Neural cell (in vitro differentiated cells): Measurements from ENCODE around the gene NDFIP1.
"Not testable (repeated sequence)": the region's sequence is repeated elsewhere in the genome, so short reads cannot be mapped to it uniquely, and the experiment has no call there.

Experiments used
- EP300 ChIP-seq: fragments of 450-650 bp; conservative IDR thresholded peaks from 2 replicates; pipeline ENCODE4 v1.6.1; 2014; ENCODE audit warnings: antibody characterized with exemption, mild to moderate bottlenecking, moderate library complexity; ENCODE audit not compliant: poor library complexity, severe bottlenecking
- POLR2AphosphoS5 ChIP-seq: IDR thresholded peaks from 2 replicates; pipeline ENCODE4 v1.6.1; 2012
- RAD21 ChIP-seq: fragments of 450-650 bp; conservative IDR thresholded peaks from 2 replicates; pipeline ENCODE4 v1.6.1; 2014; ENCODE audit warnings: antibody characterized with exemption, mild to moderate bottlenecking, moderate library complexity
- TAF1 ChIP-seq: IDR thresholded peaks from 2 replicates; pipeline ENCODE4 v1.6.1; 2012; ENCODE audit warnings: low read depth
- TF ChIP-seq, protein P1 (sequence below): fragments of 450-650 bp; IDR thresholded peaks from 2 replicates; pipeline ENCODE4 v1.5.1; 2014; ENCODE audit warnings: antibody characterized with exemption, mild to moderate bottlenecking, moderate library complexity; ENCODE audit not compliant: poor library complexity, severe bottlenecking
- TF ChIP-seq, protein P2 (sequence below): IDR thresholded peaks from 2 replicates; pipeline ENCODE4 v1.6.1; 2012; ENCODE audit warnings: borderline replicate concordance

DNA sequence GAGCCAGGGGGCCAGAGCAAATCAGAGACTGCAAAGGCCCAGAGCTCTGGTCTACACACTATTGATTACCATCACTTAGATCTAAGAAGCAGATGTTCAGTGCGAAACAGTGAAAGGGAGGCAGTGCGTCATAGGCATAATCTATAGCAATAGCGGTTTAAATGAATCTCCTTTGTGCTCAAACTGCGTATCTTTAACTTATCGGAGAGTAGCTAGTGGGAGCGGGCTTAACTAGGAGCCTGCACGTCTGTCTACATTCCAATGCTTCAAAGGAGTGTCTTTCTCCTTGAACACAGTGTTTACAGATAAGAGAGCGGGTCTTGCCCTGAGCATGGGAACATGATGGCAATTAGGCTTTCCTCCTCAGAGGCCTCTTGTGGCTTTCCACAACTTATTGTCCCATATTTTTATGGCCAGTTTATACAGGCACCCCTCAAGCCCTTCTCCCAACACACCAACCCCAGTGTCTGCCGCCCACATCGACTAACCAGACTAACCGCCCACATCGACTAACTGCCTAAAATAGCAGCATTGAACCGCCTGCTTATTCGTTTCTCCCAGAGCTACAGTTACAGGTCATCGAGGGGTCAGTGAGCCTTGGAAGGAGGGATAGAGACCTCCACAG, 19.6 kb upstream of the NDFIP1 start:
- TF ChIP-seq, protein P1, sequence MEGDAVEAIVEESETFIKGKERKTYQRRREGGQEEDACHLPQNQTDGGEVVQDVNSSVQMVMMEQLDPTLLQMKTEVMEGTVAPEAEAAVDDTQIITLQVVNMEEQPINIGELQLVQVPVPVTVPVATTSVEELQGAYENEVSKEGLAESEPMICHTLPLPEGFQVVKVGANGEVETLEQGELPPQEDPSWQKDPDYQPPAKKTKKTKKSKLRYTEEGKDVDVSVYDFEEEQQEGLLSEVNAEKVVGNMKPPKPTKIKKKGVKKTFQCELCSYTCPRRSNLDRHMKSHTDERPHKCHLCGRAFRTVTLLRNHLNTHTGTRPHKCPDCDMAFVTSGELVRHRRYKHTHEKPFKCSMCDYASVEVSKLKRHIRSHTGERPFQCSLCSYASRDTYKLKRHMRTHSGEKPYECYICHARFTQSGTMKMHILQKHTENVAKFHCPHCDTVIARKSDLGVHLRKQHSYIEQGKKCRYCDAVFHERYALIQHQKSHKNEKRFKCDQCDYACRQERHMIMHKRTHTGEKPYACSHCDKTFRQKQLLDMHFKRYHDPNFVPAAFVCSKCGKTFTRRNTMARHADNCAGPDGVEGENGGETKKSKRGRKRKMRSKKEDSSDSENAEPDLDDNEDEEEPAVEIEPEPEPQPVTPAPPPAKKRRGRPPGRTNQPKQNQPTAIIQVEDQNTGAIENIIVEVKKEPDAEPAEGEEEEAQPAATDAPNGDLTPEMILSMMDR: not testable (repeated sequence)
- not testable (repeated sequence) for TF ChIP-seq POLR2AphosphoS5, TAF1, EP300, RAD21
- TF ChIP-seq, protein P2, sequence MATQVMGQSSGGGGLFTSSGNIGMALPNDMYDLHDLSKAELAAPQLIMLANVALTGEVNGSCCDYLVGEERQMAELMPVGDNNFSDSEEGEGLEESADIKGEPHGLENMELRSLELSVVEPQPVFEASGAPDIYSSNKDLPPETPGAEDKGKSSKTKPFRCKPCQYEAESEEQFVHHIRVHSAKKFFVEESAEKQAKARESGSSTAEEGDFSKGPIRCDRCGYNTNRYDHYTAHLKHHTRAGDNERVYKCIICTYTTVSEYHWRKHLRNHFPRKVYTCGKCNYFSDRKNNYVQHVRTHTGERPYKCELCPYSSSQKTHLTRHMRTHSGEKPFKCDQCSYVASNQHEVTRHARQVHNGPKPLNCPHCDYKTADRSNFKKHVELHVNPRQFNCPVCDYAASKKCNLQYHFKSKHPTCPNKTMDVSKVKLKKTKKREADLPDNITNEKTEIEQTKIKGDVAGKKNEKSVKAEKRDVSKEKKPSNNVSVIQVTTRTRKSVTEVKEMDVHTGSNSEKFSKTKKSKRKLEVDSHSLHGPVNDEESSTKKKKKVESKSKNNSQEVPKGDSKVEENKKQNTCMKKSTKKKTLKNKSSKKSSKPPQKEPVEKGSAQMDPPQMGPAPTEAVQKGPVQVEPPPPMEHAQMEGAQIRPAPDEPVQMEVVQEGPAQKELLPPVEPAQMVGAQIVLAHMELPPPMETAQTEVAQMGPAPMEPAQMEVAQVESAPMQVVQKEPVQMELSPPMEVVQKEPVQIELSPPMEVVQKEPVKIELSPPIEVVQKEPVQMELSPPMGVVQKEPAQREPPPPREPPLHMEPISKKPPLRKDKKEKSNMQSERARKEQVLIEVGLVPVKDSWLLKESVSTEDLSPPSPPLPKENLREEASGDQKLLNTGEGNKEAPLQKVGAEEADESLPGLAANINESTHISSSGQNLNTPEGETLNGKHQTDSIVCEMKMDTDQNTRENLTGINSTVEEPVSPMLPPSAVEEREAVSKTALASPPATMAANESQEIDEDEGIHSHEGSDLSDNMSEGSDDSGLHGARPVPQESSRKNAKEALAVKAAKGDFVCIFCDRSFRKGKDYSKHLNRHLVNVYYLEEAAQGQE: not testable (repeated sequence)
